ENCODE results near the gene TTLL11.

GRCh38 chr9:122131401-122132001 lies 38.4 kb upstream of the TTLL11 start:
- TF ChIP-seq GATA2 (IDR thresholded peaks at IDR 0.05; ENCODE audit: low read depth, low read length) (no peak), GATA3 (IDR thresholded peaks at IDR 0.05; ENCODE audit: low read depth, low read length) (no peak)

All from SH-SY5Y (cell line).